Daoy (cell line): Measurements from ENCODE around the gene ZNF385A. TPM values are rescaled to one million over a fixed set of nuclear protein-coding genes. Genes with fewer than 3 reads are reported as not detected.
"Not testable (repeated sequence)": the region's sequence is repeated elsewhere in the genome, so short reads cannot be mapped to it uniquely, and the experiment has no call there.

ENCODE experiments used
- DNase-seq: peaks from one replicate; pipeline ENCODE4 v3.0.0-alpha.2; 2015; ENCODE audit warnings: low read depth
- total RNA-seq: library from RNA; depleted of rRNA; stranded (reverse); fragments of >200 nt; shearing (Covaris generic); gene quantifications from 2 replicates; pipeline ENCODE4 v1.2.3, GENCODE V29; 2014

ZNF385A gene
- total RNA-seq, 1 experiment from 2014 or later: 0.34 TPM

DNA sequence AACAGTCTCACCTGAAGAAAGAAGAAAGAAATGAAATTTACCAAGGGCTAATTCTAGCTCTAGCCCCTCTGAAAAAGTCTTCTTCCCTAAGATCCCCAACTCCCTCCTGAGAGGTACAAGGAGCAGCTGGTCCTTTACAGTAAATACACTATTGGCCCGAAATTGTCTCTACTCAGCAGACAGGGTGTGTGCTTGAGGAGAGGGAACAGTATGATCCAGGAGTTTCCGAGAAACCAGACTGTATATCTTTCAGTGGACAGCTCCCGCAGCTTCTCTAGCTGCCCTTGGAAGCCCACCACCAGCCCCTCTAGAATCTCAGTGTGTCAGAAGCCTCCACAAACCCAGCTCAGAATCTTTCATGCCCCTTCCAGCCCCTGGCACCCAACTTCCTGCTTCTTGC, 28.3 kb downstream of the ZNF385A start:
- no peak for DNase-seq

- no peak for DNase-seq
Measured at GRCh38 chr12:54355104-54355815, 29.3 kb downstream of the ZNF385A start.

DNA sequence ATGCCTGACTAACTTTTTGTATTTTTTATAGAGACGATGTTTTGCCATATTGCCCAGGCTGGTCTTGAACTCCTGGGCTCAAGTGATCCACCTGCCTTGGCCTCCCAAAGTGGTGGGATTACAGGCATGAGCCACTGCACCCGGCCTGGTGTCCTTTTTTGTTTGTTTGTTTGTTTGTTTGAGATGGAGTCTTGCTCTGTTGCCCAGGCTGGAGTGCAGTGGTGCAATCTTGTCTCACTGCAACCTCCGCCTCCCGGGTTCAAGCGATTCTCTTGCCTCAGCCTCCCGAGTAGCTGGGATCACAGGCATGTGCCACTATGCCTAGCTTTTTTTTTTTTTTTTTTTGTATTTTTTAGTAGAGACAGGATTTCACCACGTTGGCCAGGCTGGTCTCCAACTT, 30.3 kb downstream of the ZNF385A start:
- not testable (repeated sequence) for DNase-seq

DNA sequence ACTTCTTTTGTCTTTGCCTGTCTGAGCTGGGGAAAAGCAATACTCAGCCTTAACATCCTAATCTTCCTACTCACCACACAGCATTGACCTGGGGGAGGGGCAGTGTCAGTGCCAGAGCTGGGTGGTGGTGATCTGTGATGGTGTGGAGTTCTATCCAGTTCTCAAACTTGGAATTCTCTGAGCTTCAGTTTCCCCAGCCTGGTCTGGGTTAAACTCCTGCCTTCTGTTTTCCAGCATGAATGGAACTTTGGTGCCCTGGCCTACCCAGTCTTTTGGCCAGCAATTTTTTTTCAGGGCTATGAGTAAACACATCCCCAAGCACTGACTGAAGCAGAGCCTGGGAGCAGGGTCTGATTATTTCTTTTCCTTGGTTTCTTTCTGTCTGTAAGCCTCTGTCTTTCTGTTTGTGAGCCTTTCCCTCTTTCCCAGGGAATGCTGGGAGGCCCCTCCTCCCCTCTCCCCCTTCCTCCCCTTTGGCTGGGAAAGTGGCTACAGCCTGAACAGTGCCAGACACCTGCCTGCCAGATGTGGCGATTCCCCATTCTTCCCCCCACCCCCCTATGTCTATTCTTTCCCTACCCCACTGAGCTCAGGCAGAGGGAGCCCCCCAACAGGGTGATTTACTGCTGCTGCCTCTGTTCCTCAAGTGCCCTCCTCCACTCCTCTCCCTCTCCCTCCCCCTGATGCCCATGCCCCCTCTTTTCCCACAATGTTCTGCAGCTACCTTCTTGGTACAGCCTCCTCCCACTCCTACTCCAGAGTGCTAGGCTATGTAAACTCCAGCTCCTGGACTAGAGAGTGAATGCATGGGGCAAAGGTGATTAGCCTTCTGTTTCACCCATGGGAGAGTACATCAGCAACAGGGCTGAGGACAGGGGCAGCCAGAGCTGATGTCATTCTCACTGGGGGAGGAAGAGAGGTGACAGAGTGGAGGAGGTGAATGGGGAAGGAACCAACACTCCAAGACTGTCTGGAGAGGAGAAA, 31.4 kb downstream of the ZNF385A start:
- peak; percentile 45 for DNase-seq

- DNase-seq: peak; percentile 86
Measured at GRCh38 chr12:54352022-54352531, 32.5 kb downstream of the ZNF385A start.

DNA sequence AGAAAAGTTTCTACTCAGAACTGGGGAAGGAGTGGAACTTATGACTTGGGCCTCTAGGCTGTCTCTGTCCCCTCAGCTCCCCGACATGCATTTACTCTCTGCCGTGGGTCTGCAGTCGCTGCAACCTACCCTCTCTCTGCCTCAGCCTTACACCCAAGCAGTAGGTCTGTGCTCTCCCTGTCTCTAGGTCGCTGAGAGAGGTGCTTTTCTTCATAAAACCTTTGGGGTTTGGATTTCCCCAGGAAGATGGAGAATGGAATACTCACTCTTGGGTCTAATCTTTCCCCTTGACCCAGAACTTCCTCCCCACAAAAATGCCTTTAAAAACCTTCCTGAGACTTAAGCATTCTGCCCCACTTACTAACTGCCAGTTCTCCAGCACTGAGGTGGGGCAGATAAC, 33.2 kb downstream of the ZNF385A start:
- no peak for DNase-seq

- DNase-seq: no peak
Measured at GRCh38 chr12:54350743-54351142, 33.8 kb downstream of the ZNF385A start.

DNA sequence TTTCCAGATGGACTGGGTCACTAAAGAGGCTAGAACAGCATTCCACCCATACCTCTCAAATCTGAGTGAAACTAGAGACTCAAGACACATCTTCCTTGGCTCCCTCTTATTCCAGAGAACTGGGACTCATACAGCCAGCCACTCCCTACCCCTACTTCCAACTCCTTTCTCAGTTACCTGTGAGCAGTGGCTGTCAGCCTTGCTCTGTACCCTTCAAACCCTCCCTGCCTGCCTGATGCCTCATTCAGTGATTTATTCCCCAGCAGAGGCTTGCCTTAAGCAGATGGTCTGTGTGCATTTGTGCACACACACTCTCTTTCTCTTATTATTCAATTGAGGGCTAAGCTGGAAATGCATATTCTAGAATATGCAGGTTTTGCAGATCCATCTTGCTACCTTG, 34.9 kb downstream of the ZNF385A start:
- DNase-seq: no peak

DNA sequence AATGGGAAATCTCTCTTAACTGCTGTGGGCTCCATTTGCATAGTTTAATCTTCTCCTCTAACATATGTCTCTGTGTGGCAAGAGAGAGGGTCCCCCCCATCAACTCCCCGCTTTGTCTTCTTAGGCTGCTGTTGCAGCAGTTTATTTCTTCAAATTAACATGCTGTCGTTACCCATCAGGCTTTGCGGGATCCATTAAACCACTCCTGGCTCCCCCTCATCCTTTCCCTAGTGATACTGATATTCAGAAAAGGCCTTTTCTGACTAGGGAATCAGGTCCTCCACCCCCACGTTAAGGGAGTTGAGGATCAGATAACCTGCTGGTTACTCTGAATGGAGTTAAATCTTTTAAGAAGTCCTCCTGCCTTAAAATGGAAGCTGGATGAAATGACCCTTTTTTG, 35.5 kb downstream of the ZNF385A start:
- DNase-seq: no peak

DNA sequence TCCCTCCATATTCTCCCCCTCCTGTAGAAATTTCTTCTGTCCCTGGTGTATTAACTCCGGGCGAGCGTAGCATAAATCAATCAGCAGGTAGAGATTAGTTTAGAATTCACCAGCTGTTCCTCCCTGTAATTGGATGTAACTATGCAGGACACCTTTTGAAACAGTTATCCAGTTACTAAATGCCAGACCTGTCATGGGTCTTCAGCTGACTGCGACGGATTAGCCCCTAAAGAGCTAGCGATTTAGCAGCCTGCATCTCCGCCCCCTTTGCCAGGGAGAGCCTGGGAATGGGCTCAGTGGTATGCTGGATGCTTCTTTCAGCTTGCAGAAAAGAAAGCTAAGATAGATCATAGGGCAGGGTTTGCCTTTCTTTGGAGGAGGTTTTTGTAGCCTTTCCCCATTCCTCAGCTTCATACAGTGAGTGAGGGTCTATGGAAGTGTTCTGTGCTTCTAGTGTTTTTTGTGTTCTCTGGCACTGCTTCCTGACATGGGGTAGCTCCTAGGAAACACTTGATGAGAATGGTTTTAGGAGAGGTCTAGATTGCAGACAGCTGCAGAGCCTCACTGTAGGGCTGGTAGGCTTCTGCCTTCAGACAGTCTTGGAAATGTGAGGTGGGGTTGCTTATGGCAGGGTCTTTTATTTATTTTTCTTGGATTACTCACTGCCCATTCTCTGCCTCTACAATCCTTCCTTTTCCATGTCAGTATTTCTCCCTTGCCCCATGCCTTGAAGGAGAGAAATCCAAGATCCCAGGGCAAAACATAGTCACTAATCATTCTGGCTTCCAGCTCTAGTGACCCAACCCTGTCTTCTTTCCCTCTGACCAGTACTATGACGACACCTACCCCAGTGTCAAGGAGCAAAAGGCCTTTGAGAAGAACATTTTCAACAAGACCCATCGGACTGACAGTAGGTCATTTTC, 42.9 kb downstream of the ZNF385A start:
- DNase-seq: no peak

DNA sequence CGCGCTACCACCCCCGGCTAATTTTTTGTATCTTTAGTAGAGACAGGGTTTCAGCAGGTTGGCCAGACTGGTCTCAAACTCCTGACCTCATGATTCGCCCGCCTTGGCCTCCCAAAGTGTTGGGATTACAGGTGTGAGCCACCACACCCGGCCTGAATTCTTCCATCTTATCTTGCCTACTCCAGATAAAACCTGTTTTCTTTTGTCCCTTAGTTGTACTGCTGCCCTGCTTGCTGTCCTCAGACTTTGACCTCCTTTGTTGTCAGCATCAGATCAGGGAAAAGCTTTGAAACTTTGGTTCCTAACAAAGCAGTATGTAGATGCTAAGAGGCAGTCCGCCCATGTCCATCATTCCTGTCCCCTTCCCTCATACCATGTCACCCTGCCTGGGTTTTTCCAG, 43.7 kb downstream of the ZNF385A start:
- DNase-seq: no peak

DNA sequence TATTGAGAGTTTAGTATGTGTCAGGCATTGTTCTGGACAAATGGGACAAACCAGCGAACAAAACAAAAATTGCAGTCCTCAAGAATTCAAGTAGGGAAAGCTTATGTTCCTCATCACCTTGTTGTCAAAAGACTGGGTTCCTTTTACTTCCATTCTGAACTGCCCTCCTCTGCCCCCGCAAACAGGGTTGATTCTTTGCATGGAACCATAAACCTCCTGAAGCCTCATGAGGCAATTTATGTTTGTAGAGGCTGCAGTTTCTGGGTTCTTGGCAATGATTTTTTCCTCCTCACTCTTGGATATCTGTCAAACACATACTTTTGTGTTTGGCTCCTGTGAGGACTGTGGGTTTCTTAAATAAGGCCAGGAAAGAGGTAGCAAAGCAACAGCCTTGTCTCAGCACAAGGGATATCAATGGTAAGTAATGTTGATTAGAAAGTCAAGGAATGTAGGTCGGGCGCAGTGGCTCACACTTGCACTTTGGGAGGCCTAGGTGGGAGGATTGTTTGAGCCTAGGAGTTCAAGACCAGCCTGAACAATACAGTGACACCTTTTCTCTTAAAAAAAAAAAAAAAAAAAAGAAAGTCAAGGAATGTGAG, 45.7 kb downstream of the ZNF385A start:
- DNase-seq: no peak

- no peak for DNase-seq
Measured at GRCh38 chr12:54337854-54338650, 46.5 kb downstream of the ZNF385A start.

- DNase-seq: no peak
Measured at GRCh38 chr12:54337280-54337842, 47.2 kb downstream of the ZNF385A start.

GRCh38 chr12:54333420-54334034, 51.0 kb downstream of the ZNF385A start:
- DNase-seq: no peak

GRCh38 chr12:54331461-54331860, 53.1 kb downstream of the ZNF385A start:
- no peak for DNase-seq

- no peak for DNase-seq
Measured at GRCh38 chr12:54330442-54330841, 54.1 kb downstream of the ZNF385A start.

GRCh38 chr12:54329759-54330158, 54.8 kb downstream of the ZNF385A start:
- no peak for DNase-seq

- DNase-seq: no peak
Measured at GRCh38 chr12:54328595-54329337, 55.8 kb downstream of the ZNF385A start.
